ENCODE measurements around the gene DCTN1.

GRCh38 chr2:74393525-74393924 lies 13.4 kb upstream of the DCTN1 start:
- TF ChIP-seq EZH2 (IDR thresholded peaks at IDR 0.05; ENCODE audit: borderline replicate concordance, insufficient read depth, low read depth, low read length, poor library complexity, severe bottlenecking) (no peak), CTCF (IDR thresholded peaks at IDR 0.05) (no peak)

All from B cell (primary cell).